Panc1 (cell line): ENCODE data around the gene AADAT. TPM values are rescaled to one million over a fixed set of nuclear protein-coding genes. Genes with fewer than 3 reads are reported as not detected.

Source experiments
- ATAC-seq: fragments of 200-7000 bp; cut with Tn5 transposase; 2 replicates; pipeline ENCODE4 v1.9.1; 2020; ENCODE audit warnings: mild to moderate bottlenecking, moderate library complexity
- BruUV-seq: library from RNA; stranded (reverse); fragments of 400-500 nt; replicated peaks from 2 replicates; lab custom pipeline; 2021; lab: Mats Ljungman, UMichigan
- CTCF ChIA-PET: fragments of 300-600 bp; sonication (Branson Sonifier 250); formaldehyde crosslinking; loops from one replicate; lab custom pipeline; 2022; ENCODE audit warnings: antibody characterized with exemption; lab: Charles Lee
- POLR2A ChIA-PET: fragments of 300-600 bp; sonication (Branson Sonifier 250); formaldehyde crosslinking; loops from one replicate; lab custom pipeline; 2022; ENCODE audit warnings: antibody characterized with exemption; lab: Charles Lee
- DNase-seq: peaks from one replicate; pipeline ENCODE4 v3.0.0-alpha.2; 2010; ENCODE audit warnings: low read depth, low spot score
- H3K27ac ChIP-seq: 2 replicates; pipeline ENCODE4 v1.5.1; 2011; ENCODE audit warnings: mild to moderate bottlenecking, low read length, inconsistent platforms
- H3K27me3 ChIP-seq: fragments of 200-500 bp; sonication (Bioruptor generic); 2 replicates; pipeline ENCODE4 v1.6.0; 2014; ENCODE audit warnings: low read length, inconsistent platforms; ENCODE audit not compliant: control insufficient read depth, insufficient read depth
- H3K36me3 ChIP-seq: fragments of 200-500 bp; sonication (Bioruptor generic); 2 replicates; pipeline ENCODE4 v1.5.1; 2014; ENCODE audit warnings: inconsistent platforms, mild to moderate bottlenecking, low read length, moderate library complexity; ENCODE audit not compliant: control insufficient read depth, insufficient read depth
- H3K4me1 ChIP-seq: 2 replicates; pipeline ENCODE4 v1.5.1; 2011; ENCODE audit warnings: inconsistent platforms, mild to moderate bottlenecking, low read length, moderate library complexity; ENCODE audit not compliant: control insufficient read depth, insufficient read depth
- H3K4me3 ChIP-seq, 2 experiments: 2 replicates each; pipeline ENCODE4 v1.5.1; 2011 to 2012; ENCODE audit warnings: low read depth in 2 of 2, low read length in 2 of 2, mild to moderate bottlenecking in 2 of 2, inconsistent platforms in 1 of 2, moderate library complexity in 1 of 2
- H3K9me3 ChIP-seq: fragments of 200-500 bp; sonication (Bioruptor generic); 2 replicates; pipeline ENCODE4 v1.5.1; 2014; ENCODE audit warnings: low read depth, mild to moderate bottlenecking, inconsistent platforms, low read length, moderate library complexity; ENCODE audit not compliant: control insufficient read depth, insufficient read depth
- CTCF ChIP-seq: fragments of 450-650 bp; IDR thresholded peaks from 2 replicates; pipeline ENCODE4 v1.5.1; 2017; ENCODE audit warnings: mild to moderate bottlenecking
- POLR2AphosphoS5 ChIP-seq: IDR thresholded peaks from 2 replicates; pipeline ENCODE4 v1.6.1; 2012; ENCODE audit warnings: mild to moderate bottlenecking, low read depth, low read length, moderate library complexity
- TCF7L2 ChIP-seq: IDR thresholded peaks from 2 replicates; pipeline ENCODE4 v1.6.1; 2011; ENCODE audit warnings: mild to moderate bottlenecking, low read depth, low read length, inconsistent platforms
- in situ Hi-C: cut with HindIII; loops from 2 replicates; pipeline ENCODE4 v1.10.0; 2016; ENCODE audit warnings: low sequenced_read_pairs, low pct_unique_long_range_greater_than_20kb
- intact Hi-C: fragments of 100-400 bp; cut with micrococcal nuclease; formaldehyde crosslinking; loops from one replicate; pipeline ENCODE4 v1.10.0; 2022; ENCODE audit not compliant: unreplicated experiment
- total RNA-seq: library from RNA; stranded (reverse); gene quantifications from one replicate; pipeline ENCODE4 v1.2.1, GENCODE V29; 2021; ENCODE audit not compliant: unreplicated experiment
- TF ChIP-seq, protein P1 (sequence below), 2 experiments: IDR thresholded peaks; 2 replicates each; pipeline ENCODE4 v1.6.1; 2011 to 2012; ENCODE audit warnings: low read depth in 2 of 2, control low read depth in 1 of 2, low read length in 1 of 2, mild to moderate bottlenecking in 1 of 2, moderate library complexity in 1 of 2; ENCODE audit not compliant: insufficient read depth in 1 of 2

AADAT gene
- total RNA-seq, 1 experiment from 2014 or later = 2.8 TPM

- in situ Hi-C loops = loop anchor here (25.0 kb wide), 1 partner anchor 215 kb away; no protein-coding TSS in a partner anchor
- BruUV-seq = no TSS peak
- CTCF ChIA-PET = interaction anchor here (0.6 kb wide), 1 partner anchor 223 kb away, joined by 3 read pairs; no protein-coding TSS in a partner anchor
These were observed 62.5 kb downstream of the AADAT start for GRCh38 chr4:170027181-170027829.

DNA sequence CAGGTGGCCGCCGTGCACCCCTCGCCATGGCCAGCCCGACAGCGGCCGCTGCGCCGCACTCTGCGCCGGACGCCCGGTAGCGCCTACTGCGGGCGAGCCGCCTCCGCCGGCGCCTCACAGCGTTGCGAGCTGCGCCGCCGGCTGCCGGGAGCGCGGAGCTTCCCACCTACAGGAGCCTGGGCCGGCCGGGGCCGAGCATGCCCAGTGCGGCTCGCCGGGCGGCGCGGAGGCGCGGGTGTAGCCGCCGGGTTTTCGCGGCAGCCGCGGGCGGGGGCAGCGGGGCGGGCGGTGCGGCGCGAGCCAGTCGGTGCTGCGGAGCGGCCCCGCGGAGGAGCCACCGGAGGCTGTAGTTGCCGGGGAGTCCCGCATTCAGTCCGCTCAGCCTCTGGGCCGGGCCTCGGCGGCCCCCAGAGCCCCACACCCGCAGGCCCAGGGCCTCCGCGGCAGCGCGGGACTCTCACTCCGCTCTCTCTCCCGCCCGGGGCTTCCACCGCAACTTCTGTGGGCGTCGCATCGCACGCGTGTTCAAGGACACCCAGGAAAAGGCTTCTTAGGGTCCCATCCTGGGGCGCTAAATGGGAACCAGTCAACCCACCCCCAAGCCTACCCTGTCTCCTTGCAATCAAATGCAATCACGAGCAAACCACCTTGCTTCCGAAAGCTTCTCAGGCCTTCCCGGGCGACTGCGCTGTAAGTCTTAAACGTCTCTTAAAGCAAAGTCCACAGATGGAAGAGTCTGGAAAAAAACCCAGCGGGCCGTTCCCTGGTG lies 63.3 kb downstream of the AADAT start, which contains the start of gene MFAP3L:
MFAP3L (minus strand) TSS at position 143 of the 769 bp plus-strand sequence. CDS start 20,518 bp downstream, outside the sequence.
- DNase-seq = no peak
- ATAC-seq = peak; percentile 94
- in situ Hi-C loops (loop anchor here (25.0 kb wide), 1 partner anchor 214 kb away; no protein-coding TSS in a partner anchor), intact Hi-C loops (loop anchor here (10.0 kb wide), 1 partner anchor 422 kb away; no protein-coding TSS in a partner anchor)
- Histone ChIP-seq H3K4me1 (no peaks in the 10 kb centered on the region), H3K27ac (peak within 1 kb of the TSS; percentile 83), H3K9me3 (no peaks in the 10 kb centered on the region), H3K4me3 (peak within 1 kb of the TSS; percentile 78 to 90), H3K36me3 (no peaks in the 10 kb centered on the region), H3K27me3 (no peaks in the 10 kb centered on the region)
- no TSS peak for BruUV-seq
- ChIA-PET CTCF (interaction anchor here (0.6 kb wide), 1 partner anchor 222 kb away, joined by 3 read pairs; no protein-coding TSS in a partner anchor), POLR2A (no interaction called here)
- TF ChIP-seq, protein P1, sequence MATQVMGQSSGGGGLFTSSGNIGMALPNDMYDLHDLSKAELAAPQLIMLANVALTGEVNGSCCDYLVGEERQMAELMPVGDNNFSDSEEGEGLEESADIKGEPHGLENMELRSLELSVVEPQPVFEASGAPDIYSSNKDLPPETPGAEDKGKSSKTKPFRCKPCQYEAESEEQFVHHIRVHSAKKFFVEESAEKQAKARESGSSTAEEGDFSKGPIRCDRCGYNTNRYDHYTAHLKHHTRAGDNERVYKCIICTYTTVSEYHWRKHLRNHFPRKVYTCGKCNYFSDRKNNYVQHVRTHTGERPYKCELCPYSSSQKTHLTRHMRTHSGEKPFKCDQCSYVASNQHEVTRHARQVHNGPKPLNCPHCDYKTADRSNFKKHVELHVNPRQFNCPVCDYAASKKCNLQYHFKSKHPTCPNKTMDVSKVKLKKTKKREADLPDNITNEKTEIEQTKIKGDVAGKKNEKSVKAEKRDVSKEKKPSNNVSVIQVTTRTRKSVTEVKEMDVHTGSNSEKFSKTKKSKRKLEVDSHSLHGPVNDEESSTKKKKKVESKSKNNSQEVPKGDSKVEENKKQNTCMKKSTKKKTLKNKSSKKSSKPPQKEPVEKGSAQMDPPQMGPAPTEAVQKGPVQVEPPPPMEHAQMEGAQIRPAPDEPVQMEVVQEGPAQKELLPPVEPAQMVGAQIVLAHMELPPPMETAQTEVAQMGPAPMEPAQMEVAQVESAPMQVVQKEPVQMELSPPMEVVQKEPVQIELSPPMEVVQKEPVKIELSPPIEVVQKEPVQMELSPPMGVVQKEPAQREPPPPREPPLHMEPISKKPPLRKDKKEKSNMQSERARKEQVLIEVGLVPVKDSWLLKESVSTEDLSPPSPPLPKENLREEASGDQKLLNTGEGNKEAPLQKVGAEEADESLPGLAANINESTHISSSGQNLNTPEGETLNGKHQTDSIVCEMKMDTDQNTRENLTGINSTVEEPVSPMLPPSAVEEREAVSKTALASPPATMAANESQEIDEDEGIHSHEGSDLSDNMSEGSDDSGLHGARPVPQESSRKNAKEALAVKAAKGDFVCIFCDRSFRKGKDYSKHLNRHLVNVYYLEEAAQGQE (IDR thresholded peaks at IDR 0.05; ENCODE audit: insufficient read depth in 1 of 2, low read depth in 2 of 2, low read length in 1 of 2) = no peak
- TF ChIP-seq CTCF = peak; percentile 35
- TF ChIP-seq TCF7L2 = no peak

More at GRCh38 chr4:170027181-170027829, 62.5 kb downstream of the AADAT start:
- H3K9me3 ChIP-seq = no peaks in the 10 kb centered on the region
- H3K27me3 ChIP-seq = no peaks in the 10 kb centered on the region
- H3K27ac ChIP-seq = peak overlapping the region; percentile 83
- ATAC-seq = peak; percentile 87
- DNase-seq = peak; percentile 36
- H3K4me3 ChIP-seq = peak overlapping the region; percentile 78 to 90
- H3K36me3 ChIP-seq = no peaks in the 10 kb centered on the region
- POLR2A ChIA-PET = no interaction called here
- intact Hi-C loops = loop anchor here (10.0 kb wide), 1 partner anchor 423 kb away; no protein-coding TSS in a partner anchor
- peak; percentile 70; the same call in 1 of the 2 replicates for TF ChIP-seq TCF7L2
- TF ChIP-seq POLR2AphosphoS5 = no peak
- H3K4me1 ChIP-seq = no peaks in the 10 kb centered on the region
